Loucy (cell line): Measurements from ENCODE around the gene SDR42E2.
"Not testable (repeated sequence)": the region's sequence is repeated elsewhere in the genome, so short reads cannot be mapped to it uniquely, and the experiment has no call there.

Experiments used
- H2AFZ ChIP-seq: fragments of 200-600 bp; sonication (generic); 2 replicates; pipeline ENCODE4 v1.6.0; 2016; ENCODE audit warnings: antibody characterized with exemption, mild to moderate bottlenecking, low read length, moderate library complexity
- H3F3A ChIP-seq: fragments of 200-600 bp; 2 replicates; pipeline ENCODE4 v1.6.0; 2016; ENCODE audit warnings: antibody characterized with exemption, low read depth, mild to moderate bottlenecking
- H3K27me3 ChIP-seq: fragments of 200-600 bp; sonication (generic); 2 replicates; pipeline ENCODE4 v1.6.1; 2014; ENCODE audit warnings: low read length, mild to moderate bottlenecking; ENCODE audit not compliant: insufficient read depth, poor library complexity, severe bottlenecking
- H3K36me3 ChIP-seq: fragments of 200-600 bp; sonication (generic); 2 replicates; pipeline ENCODE4 v1.6.1; 2016; ENCODE audit warnings: low read length; ENCODE audit not compliant: insufficient read depth
- H3K4me1 ChIP-seq: fragments of 200-600 bp; sonication (generic); 2 replicates; pipeline ENCODE4 v1.5.1; 2014; ENCODE audit warnings: low read length, mild to moderate bottlenecking; ENCODE audit not compliant: insufficient read depth, poor library complexity, severe bottlenecking
- H3K4me2 ChIP-seq: fragments of 200-600 bp; sonication (generic); 2 replicates; pipeline ENCODE4 v1.6.0; 2014; ENCODE audit warnings: antibody characterized with exemption, low read length, low read depth, mild to moderate bottlenecking; ENCODE audit not compliant: poor library complexity, severe bottlenecking
- H3K4me3 ChIP-seq: fragments of 200-600 bp; sonication (generic); 2 replicates; pipeline ENCODE4 v1.5.1; 2014; ENCODE audit warnings: low read length, mild to moderate bottlenecking, mixed read lengths; ENCODE audit not compliant: poor library complexity, severe bottlenecking
- H3K79me2 ChIP-seq: fragments of 200-600 bp; sonication (generic); 2 replicates; pipeline ENCODE4 v1.6.1; 2014; ENCODE audit warnings: low read length; ENCODE audit not compliant: insufficient read depth
- H3K9ac ChIP-seq: fragments of 200-600 bp; sonication (generic); 2 replicates; pipeline ENCODE4 v1.6.0; 2014; ENCODE audit warnings: mild to moderate bottlenecking, low read depth, low read length, moderate library complexity; ENCODE audit not compliant: poor library complexity, severe bottlenecking
- H3K9me2 ChIP-seq: fragments of 200-600 bp; sonication (generic); replicated peaks from 2 replicates; pipeline ENCODE4 v1.6.1; 2016; ENCODE audit warnings: low read depth, low read length, mixed read lengths
- H3K9me3 ChIP-seq: fragments of 200-600 bp; sonication (generic); 2 replicates; pipeline ENCODE4 v1.6.1; 2014; ENCODE audit warnings: mild to moderate bottlenecking, antibody characterized with exemption, low read length, low read depth; ENCODE audit not compliant: insufficient read depth
- H4K20me1 ChIP-seq: fragments of 200-600 bp; sonication (generic); 2 replicates; pipeline ENCODE4 v1.6.0; 2014; ENCODE audit warnings: antibody characterized with exemption, low read length, mild to moderate bottlenecking; ENCODE audit not compliant: insufficient read depth, poor library complexity, severe bottlenecking
- EZH2phosphoT487 ChIP-seq: fragments of 200-600 bp; IDR thresholded peaks from 2 replicates; pipeline ENCODE4 v1.6.1; 2018; ENCODE audit warnings: antibody characterized with exemption, mild to moderate bottlenecking, moderate library complexity, borderline replicate concordance
- TF ChIP-seq, protein P1 (sequence below): fragments of 200-600 bp; sonication (generic); conservative IDR thresholded peaks from 2 replicates; pipeline ENCODE4 v1.5.1; 2014; ENCODE audit warnings: mild to moderate bottlenecking, antibody characterized with exemption, low read length

SDR42E2 gene

DNA sequence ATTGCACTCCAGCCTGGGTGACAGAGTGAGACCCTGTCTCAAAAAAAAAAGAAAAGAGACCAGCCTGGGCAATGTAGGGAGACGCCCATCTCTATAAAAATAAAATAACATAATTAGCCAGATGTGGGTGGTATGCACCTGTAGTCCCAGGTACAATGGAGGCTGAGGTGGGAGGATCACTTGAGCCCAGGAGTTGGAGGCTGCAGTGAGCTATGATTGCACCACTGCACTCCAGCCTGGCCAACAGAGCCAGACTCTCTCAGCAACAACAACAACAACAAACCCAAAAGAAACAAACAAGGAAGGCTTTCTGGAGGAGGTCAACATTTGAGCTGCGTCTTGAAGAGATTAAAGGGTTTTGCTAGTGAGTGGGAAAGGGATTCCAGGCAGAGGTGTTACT is 52.1 kb downstream of the SDR42E2 start:
- Histone ChIP-seq H2AFZ (no peak overlapping the region), H3K4me3 (no peak overlapping the region), H3K36me3 (no peaks in the 10 kb centered on the region), H3K9me2 (no peaks in the 10 kb centered on the region), H3K4me2 (no peak overlapping the region), H3K79me2 (peaks cover 72% of the 10 kb centered on the region), H3K9ac (no peak overlapping the region), H3F3A (no peaks in the 10 kb centered on the region; the same call in 1 of the 2 replicates), H3K4me1 (peaks cover 31% of the 10 kb centered on the region), H3K27me3 (no peaks in the 10 kb centered on the region), H4K20me1 (peaks cover 7% of the 10 kb centered on the region), H3K9me3 (no peaks in the 10 kb centered on the region)
- no peak for TF ChIP-seq EZH2phosphoT487
- TF ChIP-seq, protein P1, sequence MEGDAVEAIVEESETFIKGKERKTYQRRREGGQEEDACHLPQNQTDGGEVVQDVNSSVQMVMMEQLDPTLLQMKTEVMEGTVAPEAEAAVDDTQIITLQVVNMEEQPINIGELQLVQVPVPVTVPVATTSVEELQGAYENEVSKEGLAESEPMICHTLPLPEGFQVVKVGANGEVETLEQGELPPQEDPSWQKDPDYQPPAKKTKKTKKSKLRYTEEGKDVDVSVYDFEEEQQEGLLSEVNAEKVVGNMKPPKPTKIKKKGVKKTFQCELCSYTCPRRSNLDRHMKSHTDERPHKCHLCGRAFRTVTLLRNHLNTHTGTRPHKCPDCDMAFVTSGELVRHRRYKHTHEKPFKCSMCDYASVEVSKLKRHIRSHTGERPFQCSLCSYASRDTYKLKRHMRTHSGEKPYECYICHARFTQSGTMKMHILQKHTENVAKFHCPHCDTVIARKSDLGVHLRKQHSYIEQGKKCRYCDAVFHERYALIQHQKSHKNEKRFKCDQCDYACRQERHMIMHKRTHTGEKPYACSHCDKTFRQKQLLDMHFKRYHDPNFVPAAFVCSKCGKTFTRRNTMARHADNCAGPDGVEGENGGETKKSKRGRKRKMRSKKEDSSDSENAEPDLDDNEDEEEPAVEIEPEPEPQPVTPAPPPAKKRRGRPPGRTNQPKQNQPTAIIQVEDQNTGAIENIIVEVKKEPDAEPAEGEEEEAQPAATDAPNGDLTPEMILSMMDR, result no peak

DNA sequence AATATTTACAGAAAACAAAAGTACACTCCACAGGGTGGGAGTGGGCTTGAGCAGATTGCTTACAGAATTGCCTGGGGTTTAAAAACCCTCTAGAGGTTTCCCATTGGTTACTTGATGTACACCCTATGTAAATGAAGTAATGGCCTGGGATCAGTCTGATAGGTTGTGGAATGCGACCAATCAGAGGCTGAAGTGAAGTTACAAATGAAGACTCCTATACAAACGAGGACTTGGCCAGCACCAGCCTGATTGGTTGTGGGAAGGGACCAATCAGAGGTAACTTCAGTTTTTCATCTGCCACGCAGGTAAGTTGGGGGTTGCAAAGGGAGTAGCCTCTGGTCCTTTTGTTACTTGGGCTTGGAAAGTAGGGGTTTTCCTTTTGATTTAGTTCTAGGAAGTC is 52.6 kb downstream of the SDR42E2 start:
- no peak overlapping the region for H3K4me2 ChIP-seq
- H3K36me3 ChIP-seq, result no peaks in the 10 kb centered on the region
- H3K79me2 ChIP-seq, result peaks cover 68% of the 10 kb centered on the region

DNA sequence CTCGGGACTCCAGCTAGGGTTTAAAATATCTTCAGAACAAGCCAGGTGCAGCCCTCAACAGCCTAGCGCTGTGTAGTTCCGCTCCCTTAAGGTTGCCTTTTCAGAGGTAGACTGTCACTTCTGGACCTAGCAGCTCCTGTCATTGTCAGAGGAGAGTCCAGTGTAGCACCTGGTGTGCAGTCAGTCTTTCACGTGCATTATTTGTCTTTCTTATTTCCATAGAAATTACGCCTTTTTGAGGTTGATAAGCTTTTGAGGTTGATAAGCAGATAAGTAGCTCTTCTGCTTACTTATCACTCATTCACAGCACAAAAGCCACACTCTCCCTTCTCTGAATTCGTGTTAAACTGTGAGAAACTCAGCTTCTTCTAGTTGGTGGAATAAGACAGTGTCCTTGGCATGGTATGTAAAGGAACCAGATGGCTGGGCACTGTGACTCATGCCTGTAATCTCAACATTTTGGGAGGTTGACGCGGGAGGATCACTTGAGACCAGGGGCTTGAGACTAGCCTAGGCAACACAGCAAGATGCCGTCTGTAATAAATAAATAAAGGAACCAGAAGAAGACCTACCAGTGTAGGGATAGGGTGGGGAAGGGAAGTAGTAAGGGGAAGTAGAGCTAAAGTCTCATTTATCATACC is 54.0 kb downstream of the SDR42E2 start:
- Histone ChIP-seq H4K20me1 (no peaks in the 10 kb centered on the region), H2AFZ (no peak overlapping the region), H3K4me3 (no peak overlapping the region), H3K4me1 (peaks cover 13% of the 10 kb centered on the region), H3F3A (no peaks in the 10 kb centered on the region; the same call in 1 of the 2 replicates), H3K27me3 (no peaks in the 10 kb centered on the region), H3K79me2 (peaks cover 53% of the 10 kb centered on the region), H3K36me3 (no peaks in the 10 kb centered on the region), H3K9me3 (no peaks in the 10 kb centered on the region), H3K9ac (no peak overlapping the region), H3K9me2 (no peaks in the 10 kb centered on the region), H3K4me2 (no peak overlapping the region)
- TF ChIP-seq, protein P1, result no peak
- TF ChIP-seq EZH2phosphoT487, result no peak

More for the DNA sequence above, 52.6 kb downstream of the SDR42E2 start:
- Histone ChIP-seq H3K9me3 (no peaks in the 10 kb centered on the region), H4K20me1 (peaks cover 7% of the 10 kb centered on the region), H3K4me3 (no peak overlapping the region), H3K9me2 (no peaks in the 10 kb centered on the region), H3F3A (no peaks in the 10 kb centered on the region; the same call in 1 of the 2 replicates), H2AFZ (no peak overlapping the region), H3K4me1 (peaks cover 27% of the 10 kb centered on the region), H3K27me3 (no peaks in the 10 kb centered on the region), H3K9ac (no peak overlapping the region)
- TF ChIP-seq, protein P1, result no peak
- no peak for TF ChIP-seq EZH2phosphoT487

DNA sequence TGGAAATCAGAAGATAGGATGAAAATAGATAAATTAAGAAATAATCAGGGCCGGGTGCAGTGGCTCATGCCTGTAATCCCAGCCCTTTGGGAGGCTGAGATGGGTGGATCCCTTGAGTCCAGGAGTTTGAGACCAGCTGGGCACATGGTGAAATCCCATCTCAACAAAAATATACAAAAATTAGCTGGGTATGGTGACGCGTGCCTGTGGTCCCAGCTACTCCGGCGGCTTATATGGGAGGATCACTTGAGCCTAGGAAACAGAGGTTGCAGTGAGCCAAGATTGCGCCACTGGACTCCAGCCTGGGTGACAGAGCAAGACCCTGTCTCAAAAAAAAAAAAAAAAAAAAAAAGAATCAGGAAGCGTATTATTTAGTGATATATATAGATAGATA is 54.5 kb downstream of the SDR42E2 start:
- peaks cover 48% of the 10 kb centered on the region for H3K79me2 ChIP-seq
- not testable (repeated sequence) for H3K9me2 ChIP-seq, H3F3A ChIP-seq, H3K36me3 ChIP-seq, H2AFZ ChIP-seq, H3K4me2 ChIP-seq, H3K9ac ChIP-seq, H3K27me3 ChIP-seq, H4K20me1 ChIP-seq, H3K4me1 ChIP-seq, H3K4me3 ChIP-seq, H3K9me3 ChIP-seq
